LNCaP clone FGC (cell line): ENCODE results near the gene GPBP1.
"Not testable (repeated sequence)": the region's sequence is repeated elsewhere in the genome, so short reads cannot be mapped to it uniquely, and the experiment has no call there.

Source experiments
- DNase-seq: peaks from one replicate; pipeline ENCODE4 v3.0.0-alpha.2; 2011; ENCODE audit warnings: low read depth
- H3K4me3 ChIP-seq: 2 replicates; pipeline ENCODE4 v1.5.1; 2011; ENCODE audit warnings: mild to moderate bottlenecking, low read depth, low read length, control low read depth
- CTCF ChIP-seq: IDR thresholded peaks from 2 replicates; pipeline ENCODE4 v1.5.1; 2012; ENCODE audit warnings: mild to moderate bottlenecking; ENCODE audit not compliant: control insufficient read depth, insufficient read depth; ENCODE audit errors: extremely low read depth

Gene GPBP1

GRCh38 chr5:57276353-57276752, 102.5 kb downstream of the GPBP1 start:
- no peak for TF ChIP-seq CTCF
- no peak overlapping the region for H3K4me3 ChIP-seq
- DNase-seq, result no peak

GRCh38 chr5:57277085-57277484, 103.2 kb downstream of the GPBP1 start:
- TF ChIP-seq CTCF, result peak; percentile 56
- H3K4me3 ChIP-seq, result no peak overlapping the region
- DNase-seq, result no peak

DNA sequence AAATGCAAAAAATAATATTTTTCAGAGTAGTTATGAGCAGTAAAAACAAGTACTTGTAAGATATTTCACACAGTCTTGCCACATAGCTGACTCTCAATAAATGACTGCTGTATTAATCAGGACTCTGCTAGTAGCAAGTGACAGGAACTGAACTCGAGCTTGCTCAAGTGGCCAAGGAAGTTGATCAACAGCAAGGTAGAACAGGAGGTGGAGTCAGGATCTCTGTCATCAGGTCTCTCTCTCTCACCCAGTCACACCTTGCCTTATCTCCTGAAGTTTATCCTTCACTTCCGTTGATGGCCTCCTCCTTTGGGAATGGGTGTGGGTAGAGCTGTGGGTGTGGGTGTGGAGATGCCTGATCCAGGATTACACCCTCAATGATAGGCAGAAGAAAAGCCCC, 107.0 kb downstream of the GPBP1 start:
- no peak overlapping the region for H3K4me3 ChIP-seq
- no peak for TF ChIP-seq CTCF
- DNase-seq, result no peak

DNA sequence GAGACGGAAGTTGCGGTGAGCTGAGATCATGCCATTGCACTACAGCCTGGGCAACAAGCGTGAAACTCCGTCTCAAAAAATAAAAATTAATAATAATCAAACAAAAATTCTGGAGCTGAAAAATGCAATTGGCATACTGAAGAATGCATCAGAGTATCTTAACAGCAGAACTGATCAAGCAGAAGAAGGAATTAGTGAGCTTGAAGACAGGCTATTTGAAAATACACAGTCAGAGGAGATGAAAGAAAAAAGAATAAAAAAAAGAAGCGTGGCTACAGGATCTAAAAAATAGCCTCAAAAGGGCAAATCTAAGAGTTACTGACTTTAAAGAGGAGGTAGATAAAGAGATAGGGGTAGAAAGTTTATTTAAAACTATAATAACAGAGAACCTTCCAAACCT, 111.2 kb downstream of the GPBP1 start:
- not testable (repeated sequence) for H3K4me3 ChIP-seq, DNase-seq

DNA sequence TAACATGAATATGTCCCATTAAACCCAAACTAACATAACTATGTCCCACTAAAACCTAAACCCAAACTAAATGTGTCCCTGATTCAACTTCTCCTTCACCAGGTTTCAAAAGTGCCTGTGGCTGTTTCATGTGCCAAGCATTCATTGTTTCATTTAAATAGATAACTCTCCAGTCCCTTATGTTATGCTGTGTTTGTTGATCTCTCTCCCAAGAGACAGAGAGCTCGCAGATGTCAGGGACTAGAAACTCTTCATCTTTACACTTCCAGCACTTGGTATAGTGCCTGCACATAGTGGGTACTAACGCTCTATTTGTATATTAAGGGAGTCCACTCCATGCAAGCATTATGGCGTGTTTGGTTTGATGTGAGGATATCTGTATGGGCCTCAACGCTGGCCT, 118.0 kb downstream of the GPBP1 start:
- no peak overlapping the region for H3K4me3 ChIP-seq
- no peak for TF ChIP-seq CTCF
- DNase-seq, result no peak

GRCh38 chr5:57292336-57292735, 118.5 kb downstream of the GPBP1 start:
- TF ChIP-seq CTCF, result no peak
- H3K4me3 ChIP-seq, result no peak overlapping the region
- no peak for DNase-seq

DNA sequence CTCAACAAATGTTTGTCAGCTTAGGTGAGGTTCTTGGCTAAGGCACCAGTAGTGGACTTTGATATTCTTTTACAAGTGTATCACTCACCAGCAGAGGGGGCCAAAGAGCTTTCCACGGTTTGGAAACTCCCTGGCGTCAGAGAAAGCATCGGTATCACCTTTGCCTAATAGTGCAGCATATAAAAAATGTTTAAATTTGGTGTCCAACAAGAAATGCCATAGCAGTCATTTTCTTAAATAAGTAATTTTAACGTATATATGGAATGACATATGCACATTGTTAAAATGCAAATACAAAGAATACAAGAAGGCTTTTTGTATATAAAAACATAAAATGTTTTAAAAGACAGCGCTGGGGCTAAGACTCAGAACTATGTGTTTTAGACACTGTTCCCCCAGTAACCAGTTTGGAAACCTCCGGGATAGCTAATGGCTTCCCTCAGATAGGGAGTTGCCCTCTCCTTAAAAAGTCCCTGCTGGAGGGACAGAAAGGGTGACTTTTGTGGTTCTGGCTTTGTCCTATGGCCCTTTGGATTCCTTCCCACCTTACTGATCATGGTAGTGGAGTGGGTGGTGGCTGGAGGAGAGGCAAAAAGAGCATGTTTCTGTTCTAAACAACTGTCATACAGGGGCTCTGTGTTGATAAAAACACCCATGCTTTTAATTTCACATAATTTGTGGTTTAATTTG, 124.6 kb downstream of the GPBP1 start:
- TF ChIP-seq CTCF, result peak; percentile 75
- no peak overlapping the region for H3K4me3 ChIP-seq
- DNase-seq, result peak; percentile 61
